Activated T-cell treated with anti-CD3 and anti-CD28 coated beads, Interleukin-2, amount 50 U/mL, for 24 hours (primary cell): Measurements from ENCODE around the gene FBXW9.

Experiments
- DNase-seq: peaks from one replicate; pipeline ENCODE4 v3.0.0-alpha.2; 2020
- H3K27ac Mint-ChIP-seq: 2 replicates; pipeline ENCODE4 v1.8.0; 2020; ENCODE audit warnings: mild to moderate bottlenecking, mixed read lengths
- H3K27me3 Mint-ChIP-seq: 2 replicates; pipeline ENCODE4 v1.8.0; 2020; ENCODE audit warnings: mixed read lengths
- H3K36me3 Mint-ChIP-seq: 2 replicates; pipeline ENCODE4 v1.8.0; 2020; ENCODE audit warnings: low read depth, mixed read lengths
- H3K4me1 Mint-ChIP-seq: 2 replicates; pipeline ENCODE4 v1.8.0; 2020; ENCODE audit warnings: low read depth, mixed read lengths
- H3K4me3 Mint-ChIP-seq: 2 replicates; pipeline ENCODE4 v1.8.0; 2020; ENCODE audit warnings: mild to moderate bottlenecking, moderate library complexity, mixed read lengths
- H3K9me3 Mint-ChIP-seq: 2 replicates; pipeline ENCODE4 v1.8.0; 2020; ENCODE audit warnings: mixed read lengths

The FBXW9 gene

GRCh38 chr19:12639901-12640613 lies 56.4 kb downstream of the FBXW9 start:
- no peaks in the 10 kb centered on the region for H3K27me3 Mint-ChIP-seq
- peak overlapping the region; percentile 73 for H3K4me3 Mint-ChIP-seq
- H3K27ac Mint-ChIP-seq: peak overlapping the region; percentile 84
- H3K9me3 Mint-ChIP-seq: no peaks in the 10 kb centered on the region
- H3K4me1 Mint-ChIP-seq: peaks cover 22% of the 10 kb centered on the region
- DNase-seq: peak; percentile 91
- peaks cover 33% of the 10 kb centered on the region for H3K36me3 Mint-ChIP-seq
